H54 (cell line): Measurements from ENCODE around the gene EML3.
A peak's percentile ranks its signal among the peaks of the same experiment; 100 is the strongest.
"Not testable (repeated sequence)": the region's sequence is repeated elsewhere in the genome, so short reads cannot be mapped to it uniquely, and the experiment has no call there.

Experiments used
- DNase-seq: peaks from one replicate; pipeline ENCODE4 v3.0.0; 2011; ENCODE audit warnings: low spot score, mixed read lengths; ENCODE audit not compliant: insufficient read length
- FAIRE-seq: peaks from 3 replicates; lab custom pipeline; 2011; peaks lifted over from hg19 to GRCh38; lab: Jason Lieb, UNC
- POLR2A ChIP-seq: IDR thresholded peaks from 2 replicates; pipeline ENCODE4 v1.6.1; 2011; ENCODE audit warnings: low read depth, mild to moderate bottlenecking, low read length

EML3 gene

GRCh38 chr11:62579252-62579651, 33.3 kb downstream of the EML3 start:
- TF ChIP-seq POLR2A = no peak
- no peak for FAIRE-seq
- no peak for DNase-seq

GRCh38 chr11:62578541-62578940, 34.0 kb downstream of the EML3 start:
- no peak for DNase-seq
- no peak for TF ChIP-seq POLR2A
- FAIRE-seq = no peak

- TF ChIP-seq POLR2A = no peak
- no peak for DNase-seq
- FAIRE-seq = no peak
Observed at GRCh38 chr11:62577046-62577714, 35.4 kb downstream of the EML3 start.

- no peak for TF ChIP-seq POLR2A
- no peak for FAIRE-seq
- no peak for DNase-seq
Observed at GRCh38 chr11:62575837-62576236, 36.7 kb downstream of the EML3 start.

GRCh38 chr11:62575156-62575555, 37.4 kb downstream of the EML3 start:
- no peak for TF ChIP-seq POLR2A
- FAIRE-seq (no peak), DNase-seq (no peak)

DNA sequence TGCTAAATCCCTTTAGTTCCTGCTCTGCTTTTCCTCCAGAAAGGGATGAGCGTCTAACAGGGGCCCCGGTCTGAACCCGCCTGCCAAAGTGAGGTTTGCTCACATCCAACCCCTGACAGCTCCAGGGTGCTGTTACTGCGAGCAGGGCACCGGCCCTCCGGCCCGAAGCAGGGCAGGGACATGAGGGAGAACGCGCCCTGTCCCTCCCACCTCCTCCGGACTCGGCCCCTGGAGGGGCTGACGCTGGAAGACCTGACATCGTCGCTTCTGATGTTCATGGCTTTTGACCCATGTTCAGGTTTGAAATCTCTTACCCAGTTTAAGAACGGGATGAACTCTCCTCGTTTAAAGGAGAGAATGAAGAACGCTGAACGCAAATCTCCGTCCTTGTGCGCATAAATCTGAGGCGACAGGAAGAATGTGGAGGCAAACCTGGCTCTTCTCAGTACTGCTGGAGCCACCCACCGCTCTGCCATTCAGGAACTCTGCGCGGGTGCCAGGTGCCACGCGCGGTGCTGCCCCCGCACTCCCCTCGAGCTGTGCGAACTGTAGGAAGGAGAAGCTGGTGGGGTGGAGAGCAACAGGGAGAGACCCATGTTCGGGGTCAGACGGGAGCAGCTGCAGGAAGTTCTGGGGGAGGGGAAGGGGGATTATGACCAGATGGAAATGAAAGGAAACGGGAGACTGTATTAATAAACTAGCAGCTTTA, 38.1 kb downstream of the EML3 start:
- TF ChIP-seq POLR2A = peak; percentile 33
- no peak for FAIRE-seq
- no peak for DNase-seq

DNA sequence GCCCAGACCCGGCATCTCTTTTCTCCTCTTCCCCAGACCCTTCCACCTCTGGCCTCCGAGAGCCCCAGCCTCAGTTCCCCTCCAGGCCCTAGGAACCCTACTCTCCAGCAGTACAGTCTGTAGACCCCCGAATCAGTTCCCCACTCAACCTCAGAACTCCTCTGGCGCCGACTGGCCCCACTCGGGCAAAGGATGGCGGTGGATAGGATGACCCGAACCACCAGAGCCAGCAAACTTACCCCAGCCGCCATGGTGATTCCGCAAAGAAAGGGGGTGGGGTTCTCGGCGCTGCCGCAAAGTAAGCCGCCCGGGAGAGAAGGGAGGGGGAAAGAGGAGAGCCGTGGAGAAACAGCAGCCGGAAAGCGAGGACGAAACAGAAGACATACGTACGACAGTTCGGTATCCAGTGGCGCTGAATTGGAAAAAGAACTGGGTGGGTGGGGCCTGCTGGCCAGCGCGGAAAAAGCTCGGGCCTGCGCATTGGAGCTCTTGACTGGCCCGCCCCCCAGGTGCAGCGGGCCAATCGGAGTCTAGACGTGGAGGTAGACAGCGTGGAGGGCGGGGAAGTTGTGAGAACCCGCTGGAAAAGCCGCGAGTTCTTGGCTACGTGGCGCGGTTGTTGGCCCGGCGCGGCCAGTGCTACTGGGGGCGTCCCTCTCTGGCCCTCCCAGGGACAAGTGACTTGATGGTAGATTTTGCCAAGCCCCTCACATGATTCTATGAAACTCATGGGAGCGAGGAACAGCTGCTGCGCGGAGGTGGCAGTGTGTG, 38.8 kb downstream of the EML3 start, which contains the start of gene EEF1G:
EEF1G (minus strand) TSS at position 300 of the 771 bp plus-strand sequence; CDS start at position 251, 49 bp downstream.
- peak; percentile 91 for TF ChIP-seq POLR2A
- DNase-seq (peak; percentile 92), FAIRE-seq (peak; percentile 11)

- DNase-seq (no peak), FAIRE-seq (no peak)
- no peak for TF ChIP-seq POLR2A
Observed at GRCh38 chr11:62573006-62573591, 39.5 kb downstream of the EML3 start.

GRCh38 chr11:62572431-62572830, 40.1 kb downstream of the EML3 start:
- TF ChIP-seq POLR2A = no peak
- FAIRE-seq = no peak

GRCh38 chr11:62571493-62571892, 41.1 kb downstream of the EML3 start:
- FAIRE-seq, DNase-seq: not testable (repeated sequence)

More at GRCh38 chr11:62572431-62572830, 40.1 kb downstream of the EML3 start:
- no peak for DNase-seq

GRCh38 chr11:62570903-62571302, 41.7 kb downstream of the EML3 start:
- not testable (repeated sequence) for FAIRE-seq, DNase-seq

- TF ChIP-seq POLR2A = no peak
- no peak for FAIRE-seq
- DNase-seq = no peak
Observed at GRCh38 chr11:62569611-62570010, 43.0 kb downstream of the EML3 start.

- no peak for TF ChIP-seq POLR2A
- FAIRE-seq (no peak), DNase-seq (no peak)
Observed at GRCh38 chr11:62567018-62567633, 45.4 kb downstream of the EML3 start.
